ENCODE data around the gene HTR7.
"Not testable (repeated sequence)": the region's sequence is repeated elsewhere in the genome, so short reads cannot be mapped to it uniquely, and the experiment has no call there.

HTR7 gene

DNA sequence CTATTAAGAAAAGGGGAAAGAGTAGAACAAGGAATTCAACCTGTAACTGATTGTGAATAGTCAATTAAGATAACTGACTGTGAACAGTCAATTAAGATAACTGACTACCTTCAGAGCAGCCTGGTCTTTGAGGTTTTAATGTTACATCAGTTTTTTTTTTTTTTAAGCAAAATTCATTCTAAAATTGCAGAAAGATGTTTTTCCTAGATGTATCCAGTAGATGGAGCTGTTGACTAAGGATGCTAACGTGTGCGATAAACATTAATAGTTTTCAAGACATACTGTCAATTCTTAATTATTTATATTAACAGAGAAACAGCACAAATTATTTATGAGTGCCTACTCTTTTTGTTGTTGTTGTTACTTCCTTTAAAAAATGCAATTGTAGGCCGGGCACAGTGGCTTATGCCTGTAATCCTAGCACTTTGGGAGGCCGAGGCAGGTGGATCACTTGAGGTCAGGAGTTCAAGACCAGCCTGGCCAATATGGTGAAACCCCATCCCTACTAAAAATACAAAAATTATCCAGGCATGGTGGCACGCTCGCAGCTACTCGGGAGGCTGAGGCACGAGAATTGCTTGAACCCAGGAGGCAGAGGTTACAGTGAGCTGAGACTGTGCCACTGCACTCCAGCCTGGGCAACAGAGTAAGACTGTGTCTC, 22.4 kb upstream of the HTR7 start:
- H3K9me3 ChIP-seq (ENCODE audit: insufficient read depth, low read depth, low read length); H3K27me3 ChIP-seq (ENCODE audit: insufficient read depth, low read length); H3K27ac ChIP-seq (ENCODE audit: low read depth, low read length); H3K9ac ChIP-seq (ENCODE audit: low read depth, low read length); H3K4me1 ChIP-seq (ENCODE audit: insufficient read depth, low read length); H3K4me3 ChIP-seq (ENCODE audit: low read length): not testable (repeated sequence)
- peaks cover 98% of the 10 kb centered on the region for H3K36me3 ChIP-seq (ENCODE audit: insufficient read depth, low read length)
- 95% methylated on average over 6 of the region's 8 CpGs for WGBS

DNA sequence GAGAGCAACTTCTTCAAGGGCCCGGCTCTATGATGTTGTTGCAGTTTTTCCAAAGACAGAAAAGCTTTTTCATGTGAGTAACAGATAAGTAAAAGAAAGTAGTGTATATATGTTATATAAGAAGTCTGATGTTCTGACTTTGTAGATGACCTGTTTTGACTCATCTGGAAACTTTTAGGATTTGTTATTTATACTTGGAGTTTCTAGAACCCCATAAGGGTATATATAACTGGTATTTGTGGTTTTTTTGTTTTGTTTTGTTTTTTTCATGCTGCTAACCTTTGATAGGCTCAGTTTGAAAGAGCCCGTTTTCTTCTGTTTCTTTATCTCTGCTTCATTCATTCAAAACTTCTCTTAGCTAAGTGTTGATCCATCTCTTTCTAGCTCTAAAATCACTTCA, 21.2 kb upstream of the HTR7 start:
- Histone ChIP-seq H3K27ac (ENCODE audit: low read depth, low read length) (no peak overlapping the region), H3K4me3 (ENCODE audit: low read length) (no peak overlapping the region)

DNA sequence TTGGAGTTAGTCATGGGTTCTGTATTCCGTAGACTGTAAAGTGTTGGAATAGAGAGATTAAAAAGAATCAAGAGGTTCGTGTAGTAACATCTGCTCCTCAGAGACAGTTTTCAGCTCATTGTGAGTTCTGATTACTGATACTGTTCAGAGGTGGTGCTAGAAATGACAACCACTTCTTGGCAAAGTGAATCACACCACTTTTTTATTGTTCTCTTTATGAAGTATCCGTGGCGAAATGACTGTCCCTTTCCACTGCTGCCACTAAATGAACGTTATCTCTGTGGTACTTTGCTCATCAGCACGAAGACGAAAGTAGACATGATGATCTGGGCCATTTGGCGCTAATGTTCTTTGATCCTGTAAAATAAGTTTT, 14.8 kb upstream of the HTR7 start:
- no peak overlapping the region for H3K27ac ChIP-seq (ENCODE audit: low read depth, low read length)
- peaks cover 9% of the 10 kb centered on the region; the same call in 1 of the 2 replicates for H3K9me3 ChIP-seq (ENCODE audit: insufficient read depth, low read depth, low read length)
- no peaks in the 10 kb centered on the region for H3K27me3 ChIP-seq (ENCODE audit: insufficient read depth, low read length)
- WGBS = 46% methylated on average over 8 of the region's 8 CpGs
- peak overlapping the region; percentile 90 for H3K4me3 ChIP-seq (ENCODE audit: low read length)
- H3K4me1 ChIP-seq (ENCODE audit: insufficient read depth, low read length) = peaks cover 8% of the 10 kb centered on the region; the same call in 1 of the 2 replicates
- H3K9ac ChIP-seq (ENCODE audit: low read depth, low read length) = peak overlapping the region; percentile 92
- H3K36me3 ChIP-seq (ENCODE audit: insufficient read depth, low read length) = peaks cover 32% of the 10 kb centered on the region

More for the DNA sequence above, 21.2 kb upstream of the HTR7 start:
- no peaks in the 10 kb centered on the region for H3K4me1 ChIP-seq (ENCODE audit: insufficient read depth, low read length)
- no peaks in the 10 kb centered on the region for H3K9me3 ChIP-seq (ENCODE audit: insufficient read depth, low read depth, low read length)
- 92% methylated on average over 2 of the region's 2 CpGs for WGBS
- peaks cover 94% of the 10 kb centered on the region for H3K36me3 ChIP-seq (ENCODE audit: insufficient read depth, low read length)
- no peak overlapping the region for H3K9ac ChIP-seq (ENCODE audit: low read depth, low read length)
- no peaks in the 10 kb centered on the region for H3K27me3 ChIP-seq (ENCODE audit: insufficient read depth, low read length)

DNA sequence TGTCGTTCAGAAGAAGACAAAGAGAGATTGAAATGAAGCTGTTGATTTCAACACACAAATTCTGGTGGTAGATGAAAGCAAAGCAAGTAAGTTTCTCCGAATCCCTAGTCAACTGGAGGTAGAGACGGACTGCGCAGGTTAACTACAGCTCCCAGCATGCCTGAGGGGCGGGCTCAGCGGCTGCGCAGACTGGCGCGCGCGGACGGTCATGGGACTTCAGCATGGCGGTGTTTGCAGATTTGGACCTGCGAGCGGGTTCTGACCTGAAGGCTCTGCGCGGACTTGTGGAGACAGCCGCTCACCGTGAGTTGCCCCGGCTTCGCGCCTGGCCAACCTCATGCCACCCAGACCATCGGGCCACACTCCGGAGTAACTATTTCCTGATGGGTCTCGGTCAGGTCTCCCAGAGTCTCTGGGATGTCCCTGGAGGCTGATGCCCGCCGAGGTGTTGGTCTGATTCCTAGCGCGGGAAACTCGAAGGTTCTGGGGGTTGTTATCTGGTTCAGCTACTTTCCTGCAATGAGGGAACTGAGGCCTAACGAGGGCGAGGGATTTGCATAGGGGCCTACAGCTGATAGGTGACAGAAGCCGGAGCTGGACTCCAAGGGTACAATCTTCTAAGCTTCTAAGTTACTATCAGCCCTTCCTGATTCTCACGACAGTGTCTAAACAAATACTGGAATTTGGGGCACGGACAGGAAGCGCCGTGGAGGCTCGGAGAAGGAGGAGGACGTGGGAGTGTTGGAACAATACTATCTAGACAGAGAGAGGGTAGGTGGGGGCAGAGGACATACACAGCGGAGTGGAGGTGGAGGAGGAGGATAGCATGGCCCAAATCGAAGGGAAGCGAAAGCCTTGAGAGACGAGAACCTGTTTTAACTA, 14.2 kb upstream of the HTR7 start, which contains the start of gene RPP30:
Gene RPP30, plus strand, starts transcription at position 209 of the 882 bp plus-strand sequence. Its CDS starts 13 bp downstream, at position 222.
- Histone ChIP-seq H3K27ac (ENCODE audit: low read depth, low read length) (peak within 1 kb of the TSS; percentile 80), H3K36me3 (ENCODE audit: insufficient read depth, low read length) (peaks cover 25% of the 10 kb centered on the region), H3K27me3 (ENCODE audit: insufficient read depth, low read length) (no peaks in the 10 kb centered on the region), H3K9ac (ENCODE audit: low read depth, low read length) (peak within 1 kb of the TSS; percentile 92), H3K9me3 (ENCODE audit: insufficient read depth, low read depth, low read length) (peaks cover 9% of the 10 kb centered on the region; the same call in 1 of the 2 replicates), H3K4me1 (ENCODE audit: insufficient read depth, low read length) (peaks cover 8% of the 10 kb centered on the region; the same call in 1 of the 2 replicates), H3K4me3 (ENCODE audit: low read length) (peak within 1 kb of the TSS; percentile 90)
- 1% methylated on average over 43 of the region's 43 CpGs for WGBS

DNA sequence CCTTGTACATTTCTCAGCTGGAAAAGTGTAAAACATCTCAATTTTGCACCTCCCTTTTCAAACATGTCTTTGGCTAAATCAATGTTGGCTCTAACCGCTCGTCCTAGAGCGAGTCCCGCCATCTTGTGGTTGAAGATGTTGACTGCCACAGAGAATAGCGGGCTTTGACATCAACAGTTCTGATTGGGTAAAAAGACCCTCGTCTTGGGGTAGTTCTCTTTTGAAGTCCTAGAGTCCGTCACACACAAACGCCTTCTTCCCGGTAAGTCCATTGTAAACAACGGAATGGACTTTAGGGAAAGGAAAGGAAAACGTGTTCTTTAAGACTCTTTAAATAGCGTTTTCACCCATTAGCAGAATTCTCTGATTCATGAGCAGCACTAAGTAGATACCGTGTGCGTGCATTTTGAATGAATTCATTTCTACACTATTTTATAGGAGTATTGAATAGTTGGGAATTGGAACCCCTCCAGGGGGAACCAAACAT, 13.5 kb upstream of the HTR7 start:
- 2% methylated on average over 6 of the region's 14 CpGs for WGBS
- H3K9ac ChIP-seq (ENCODE audit: low read depth, low read length) = peak overlapping the region; percentile 92; the same call in 1 of the 2 replicates
- 0 out of 2 replicates have a peak overlapping the region, but pooled peaks have one; percentile 10 for H3K27ac ChIP-seq (ENCODE audit: low read depth, low read length)

DNA sequence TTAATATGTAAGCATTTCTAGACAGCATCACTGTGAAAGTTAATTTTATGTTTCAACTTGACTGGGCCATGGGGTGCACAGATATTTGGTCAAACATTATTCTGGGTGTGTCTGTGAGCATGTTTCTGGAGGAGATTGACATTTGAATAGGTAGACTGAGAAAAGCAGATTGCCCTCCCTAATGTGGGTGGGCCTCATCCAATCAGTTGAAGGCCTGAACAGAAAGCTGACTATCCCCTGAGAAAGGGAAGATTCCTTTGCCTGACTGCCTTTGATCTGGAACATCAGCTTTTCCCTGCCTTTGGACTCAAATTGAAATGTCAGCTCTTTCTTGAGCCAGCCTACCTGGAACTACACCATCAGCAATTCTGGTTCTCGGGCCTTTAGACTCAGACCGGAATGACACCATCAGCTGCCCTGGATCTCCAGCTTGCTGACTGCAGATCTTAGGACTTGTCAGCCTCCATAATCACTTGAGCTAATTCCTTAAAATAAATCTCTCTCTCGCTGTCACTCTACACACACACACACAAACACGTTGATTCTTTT, 8.3 kb upstream of the HTR7 start:
- no peak overlapping the region for H3K27ac ChIP-seq (ENCODE audit: low read depth, low read length)
- no peak overlapping the region for H3K4me3 ChIP-seq (ENCODE audit: low read length)
- no peaks in the 10 kb centered on the region for H3K36me3 ChIP-seq (ENCODE audit: insufficient read depth, low read length)
- no peaks in the 10 kb centered on the region for H3K4me1 ChIP-seq (ENCODE audit: insufficient read depth, low read length)
- 94% methylated on average over 4 of the region's 4 CpGs for WGBS
- peaks cover 9% of the 10 kb centered on the region; the same call in 1 of the 2 replicates for H3K9me3 ChIP-seq (ENCODE audit: insufficient read depth, low read depth, low read length)
- no peaks in the 10 kb centered on the region for H3K27me3 ChIP-seq (ENCODE audit: insufficient read depth, low read length)
- no peak overlapping the region for H3K9ac ChIP-seq (ENCODE audit: low read depth, low read length)

More for the DNA sequence above, 13.5 kb upstream of the HTR7 start:
- peaks cover 9% of the 10 kb centered on the region; the same call in 1 of the 2 replicates for H3K9me3 ChIP-seq (ENCODE audit: insufficient read depth, low read depth, low read length)
- H3K27me3 ChIP-seq (ENCODE audit: insufficient read depth, low read length) = no peaks in the 10 kb centered on the region
- peaks cover 18% of the 10 kb centered on the region for H3K36me3 ChIP-seq (ENCODE audit: insufficient read depth, low read length)
- H3K4me1 ChIP-seq (ENCODE audit: insufficient read depth, low read length) = peaks cover 8% of the 10 kb centered on the region; the same call in 1 of the 2 replicates
- peak overlapping the region; percentile 90 for H3K4me3 ChIP-seq (ENCODE audit: low read length)

DNA sequence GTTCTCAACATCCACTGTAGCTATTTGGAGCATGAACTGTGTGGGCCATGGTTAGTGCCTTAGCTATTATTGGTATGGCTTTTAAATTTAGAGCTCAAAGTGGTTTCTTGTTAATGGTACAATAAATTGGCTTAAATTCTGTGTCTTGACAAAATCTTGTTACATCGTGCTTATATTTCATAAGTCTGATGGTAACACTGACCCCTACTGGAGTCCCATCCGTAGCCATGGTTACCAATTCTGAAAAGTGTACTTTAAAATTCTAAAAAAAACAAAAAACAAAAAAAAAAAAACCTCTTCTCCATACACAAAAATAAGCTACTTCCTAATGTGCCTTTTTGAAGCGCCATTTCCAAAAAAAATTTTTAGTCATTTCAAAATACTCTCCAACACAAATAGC, 7.6 kb upstream of the HTR7 start:
- no peaks in the 10 kb centered on the region for H3K4me1 ChIP-seq (ENCODE audit: insufficient read depth, low read length)
- no peak overlapping the region for H3K4me3 ChIP-seq (ENCODE audit: low read length)
- H3K27me3 ChIP-seq (ENCODE audit: insufficient read depth, low read length) = no peaks in the 10 kb centered on the region
- WGBS = 77% methylated on average over 3 of the region's 3 CpGs
- H3K27ac ChIP-seq (ENCODE audit: low read depth, low read length) = no peak overlapping the region
- H3K9me3 ChIP-seq (ENCODE audit: insufficient read depth, low read depth, low read length) = peaks cover 9% of the 10 kb centered on the region; the same call in 1 of the 2 replicates
- H3K36me3 ChIP-seq (ENCODE audit: insufficient read depth, low read length) = no peaks in the 10 kb centered on the region
- H3K9ac ChIP-seq (ENCODE audit: low read depth, low read length) = no peak overlapping the region

DNA sequence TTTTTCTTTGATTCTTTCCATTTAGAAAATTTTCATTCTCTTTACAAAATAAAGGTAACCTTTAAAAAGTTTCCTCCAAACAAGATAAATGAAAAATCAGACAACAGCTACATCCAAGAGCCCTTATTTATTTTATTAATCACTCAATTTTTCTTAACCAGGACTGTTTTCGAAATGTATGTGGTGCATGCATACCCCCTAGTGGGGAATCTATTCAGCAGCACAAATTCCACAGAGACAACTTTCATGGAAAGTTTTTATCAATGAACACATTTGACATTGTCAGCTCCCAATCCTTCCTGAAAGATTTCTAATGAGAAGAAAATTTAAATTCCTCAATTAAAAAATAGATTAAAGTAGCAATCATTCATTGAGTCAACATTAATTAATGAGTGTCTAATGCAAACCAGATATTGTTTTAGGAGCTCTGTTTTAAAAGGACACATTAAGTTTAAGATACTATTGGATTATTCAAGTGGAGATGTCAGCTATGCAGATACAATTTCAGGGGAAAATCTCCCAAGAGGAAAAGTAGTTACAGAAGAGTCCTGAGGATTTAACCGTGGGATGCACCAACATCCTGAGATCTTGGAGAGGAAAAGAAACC, 5.2 kb upstream of the HTR7 start:
- 75% methylated on average over 2 of the region's 2 CpGs for WGBS
- Histone ChIP-seq H3K9me3 (ENCODE audit: insufficient read depth, low read depth, low read length) (no peaks in the 10 kb centered on the region), H3K4me1 (ENCODE audit: insufficient read depth, low read length) (0 out of 2 replicates have a peak, but pooled peaks cover 12% of the 10 kb centered on the region)

DNA sequence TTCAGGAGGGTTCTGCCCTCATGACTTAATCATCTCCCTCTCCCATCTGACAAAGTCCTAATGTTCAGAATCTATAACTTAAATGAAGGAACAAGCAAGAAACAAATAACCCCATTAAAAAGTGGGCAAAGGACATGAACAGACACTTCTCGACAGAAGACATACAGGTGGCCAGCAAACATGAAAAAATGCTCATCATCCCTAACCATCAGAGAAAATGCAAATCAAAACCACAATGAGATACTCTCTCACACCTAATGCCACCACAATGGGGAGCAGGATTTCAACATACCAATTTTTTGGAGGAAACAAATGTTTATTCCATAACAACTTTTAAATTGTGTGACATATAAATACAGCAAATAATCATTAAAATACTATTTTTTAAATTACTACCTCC, 3.0 kb upstream of the HTR7 start:
- Histone ChIP-seq H3K36me3 (ENCODE audit: insufficient read depth, low read length) (no peaks in the 10 kb centered on the region), H3K9ac (ENCODE audit: low read depth, low read length) (no peak overlapping the region), H3K4me3 (ENCODE audit: low read length) (no peak overlapping the region), H3K27me3 (ENCODE audit: insufficient read depth, low read length) (peaks cover 42% of the 10 kb centered on the region), H3K4me1 (ENCODE audit: insufficient read depth, low read length) (0 out of 2 replicates have a peak, but pooled peaks cover 12% of the 10 kb centered on the region), H3K9me3 (ENCODE audit: insufficient read depth, low read depth, low read length) (no peaks in the 10 kb centered on the region), H3K27ac (ENCODE audit: low read depth, low read length) (no peak overlapping the region)
- 88% methylated on average over 1 of the region's 1 CpG for WGBS

More for the DNA sequence above, 5.2 kb upstream of the HTR7 start:
- Histone ChIP-seq H3K36me3 (ENCODE audit: insufficient read depth, low read length) (no peaks in the 10 kb centered on the region), H3K27ac (ENCODE audit: low read depth, low read length) (no peak overlapping the region), H3K4me3 (ENCODE audit: low read length) (no peak overlapping the region), H3K27me3 (ENCODE audit: insufficient read depth, low read length) (peaks cover 22% of the 10 kb centered on the region), H3K9ac (ENCODE audit: low read depth, low read length) (no peak overlapping the region)

DNA sequence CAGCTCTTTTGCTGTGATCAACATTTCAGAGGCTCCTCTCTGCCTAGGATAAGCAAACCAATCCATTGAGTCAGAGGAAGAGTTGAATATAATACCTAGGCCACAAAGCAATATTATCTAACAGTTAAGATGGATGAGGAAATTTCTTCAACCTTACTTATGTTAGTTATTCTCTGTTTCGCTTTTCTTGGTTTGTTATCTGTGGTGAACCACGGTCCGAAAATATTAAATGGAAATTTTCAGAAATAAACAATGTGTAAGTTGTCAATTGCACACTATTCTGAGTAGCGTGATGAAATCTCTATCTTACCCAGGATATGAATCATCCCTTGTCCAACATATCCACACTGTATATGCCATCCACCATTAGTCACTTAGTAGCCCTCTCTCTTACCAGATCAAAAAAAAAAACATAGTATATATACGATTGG, 1.5 kb upstream of the HTR7 start:
- Histone ChIP-seq H3K27ac (ENCODE audit: low read depth, low read length) (no peak overlapping the region), H3K9ac (ENCODE audit: low read depth, low read length) (no peak overlapping the region), H3K27me3 (ENCODE audit: insufficient read depth, low read length) (peaks cover 56% of the 10 kb centered on the region)

More for the DNA sequence above, 1.5 kb upstream of the HTR7 start:
- Histone ChIP-seq H3K4me1 (ENCODE audit: insufficient read depth, low read length) (0 out of 2 replicates have a peak, but pooled peaks cover 12% of the 10 kb centered on the region), H3K9me3 (ENCODE audit: insufficient read depth, low read depth, low read length) (no peaks in the 10 kb centered on the region), H3K36me3 (ENCODE audit: insufficient read depth, low read length) (no peaks in the 10 kb centered on the region), H3K4me3 (ENCODE audit: low read length) (no peak overlapping the region)
- WGBS = 89% methylated on average over 5 of the region's 5 CpGs

Measured in HUES64 (cell line).